Caco-2 (cell line): ENCODE measurements around the gene RAD9B. TPM values are rescaled to one million over a fixed set of nuclear protein-coding genes. Genes with fewer than 3 reads are reported as not detected.
A peak's percentile ranks its signal among the peaks of the same experiment; 100 is the strongest.

Source experiments
- BruUV-seq: library from RNA; stranded (reverse); fragments of 400-500 nt; replicated peaks from 2 replicates; lab custom pipeline; 2021; lab: Mats Ljungman, UMichigan
- CTCF ChIA-PET: fragments of 300-600 bp; sonication (Branson Sonifier 250); formaldehyde crosslinking; loops from one replicate; lab custom pipeline; 2022; ENCODE audit warnings: antibody characterized with exemption; lab: Charles Lee
- POLR2A ChIA-PET: fragments of 300-600 bp; sonication (Branson Sonifier 250); formaldehyde crosslinking; loops from one replicate; lab custom pipeline; 2022; ENCODE audit warnings: antibody characterized with exemption; lab: Charles Lee
- DNase-seq, 2 experiments: peaks; one replicate each; pipeline versions ENCODE4 v3.0.0 to v3.0.0-alpha.2; 2020 to 2022
- H3K27me3 ChIP-seq: replicated peaks from 2 replicates; pipeline ENCODE4 v1.6.0; 2011; ENCODE audit warnings: low read length; ENCODE audit not compliant: control insufficient read depth, insufficient read depth
- H3K36me3 ChIP-seq: 2 replicates; pipeline ENCODE4 v1.5.1; 2011; ENCODE audit warnings: low read length; ENCODE audit not compliant: control insufficient read depth, insufficient read depth
- H3K4me1 ChIP-seq: fragments of 250-450 bp; sonication (Bioruptor Pico); 2 replicates; pipeline ENCODE4 v1.5.1; 2020; ENCODE audit warnings: mild to moderate bottlenecking
- H3K4me3 ChIP-seq: 2 replicates; pipeline ENCODE4 v1.5.1; 2011; ENCODE audit warnings: low read depth, mild to moderate bottlenecking, control low read depth, low read length
- H3K9me3 ChIP-seq: fragments of 250-450 bp; sonication (Bioruptor Pico); 2 replicates; pipeline ENCODE4 v1.5.1; 2020; ENCODE audit warnings: mild to moderate bottlenecking, moderate library complexity
- H3K27ac Mint-ChIP-seq: one replicate; pipeline ENCODE4 v1.8.0; 2022; ENCODE audit warnings: mixed read lengths; ENCODE audit not compliant: unreplicated experiment
- H3K27me3 Mint-ChIP-seq: one replicate; pipeline ENCODE4 v1.8.0; 2022; ENCODE audit warnings: mixed read lengths; ENCODE audit not compliant: insufficient read depth, unreplicated experiment
- H3K36me3 Mint-ChIP-seq: one replicate; pipeline ENCODE4 v1.8.0; 2022; ENCODE audit warnings: mild to moderate bottlenecking, mixed read lengths; ENCODE audit not compliant: insufficient read depth, unreplicated experiment
- H3K4me1 Mint-ChIP-seq: one replicate; pipeline ENCODE4 v1.8.0; 2022; ENCODE audit warnings: low read depth, mixed read lengths; ENCODE audit not compliant: unreplicated experiment
- H3K4me3 Mint-ChIP-seq: one replicate; pipeline ENCODE4 v1.8.0; 2022; ENCODE audit warnings: mild to moderate bottlenecking, moderate library complexity, mixed read lengths; ENCODE audit not compliant: unreplicated experiment
- H3K9me3 Mint-ChIP-seq: one replicate; pipeline ENCODE4 v1.8.0; 2022; ENCODE audit warnings: mixed read lengths; ENCODE audit not compliant: unreplicated experiment
- CTCF ChIP-seq, 2 experiments: fragments of 200-600 bp in 1 of 2; IDR thresholded peaks; 1 replicate in 1 of 2; 2 replicates in 1 of 2; pipeline versions ENCODE4 v1.5.1 to v1.8.0; 2011 to 2022; ENCODE audit warnings: antibody characterized with exemption in 1 of 2, control low read depth in 1 of 2, inconsistent platforms in 1 of 2, low read depth in 1 of 2, low read length in 1 of 2, mild to moderate bottlenecking in 1 of 2, moderate library complexity in 1 of 2; ENCODE audit not compliant: insufficient read depth in 1 of 2, severe bottlenecking in 1 of 2, unreplicated experiment in 1 of 2
- intact Hi-C: fragments of 100-400 bp; cut with micrococcal nuclease; formaldehyde crosslinking; loops from one replicate; pipeline ENCODE4 v1.10.0; 2022; ENCODE audit not compliant: unreplicated experiment
- total RNA-seq: library from RNA; stranded (reverse); gene quantifications from 2 replicates; pipeline ENCODE4 v1.2.3, GENCODE V29; 2022

Gene RAD9B
- total RNA-seq, 1 experiment from 2014 or later = 3.8 TPM

GRCh38 chr12:110466791-110467190 is 35.3 kb upstream of the RAD9B start:
- Histone ChIP-seq H3K36me3 (no peaks in the 10 kb centered on the region; the same call in 1 of the 2 replicates), H3K4me3 (peak overlapping the region; percentile 62), H3K27me3 (no peaks in the 10 kb centered on the region), H3K9me3 (no peaks in the 10 kb centered on the region), H3K4me1 (no peaks in the 10 kb centered on the region)
- no peak for TF ChIP-seq CTCF (IDR thresholded peaks at IDR 0.05; ENCODE audit: insufficient read depth in 1 of 2, low read depth in 1 of 2, low read length in 1 of 2, severe bottlenecking in 1 of 2, unreplicated experiment in 1 of 2)
- H3K4me1 Mint-ChIP-seq = no peaks in the 10 kb centered on the region
- H3K9me3 Mint-ChIP-seq = no peaks in the 10 kb centered on the region
- H3K36me3 Mint-ChIP-seq = peaks cover 39% of the 10 kb centered on the region
- BruUV-seq = no TSS peak
- CTCF ChIA-PET = interaction anchor here (0.6 kb wide), 1 partner anchor 73 kb away, joined by 4 read pairs; no protein-coding TSS in a partner anchor
- intact Hi-C loops = loop anchor here (10.0 kb wide), 1 partner anchor 218 kb away; the partner anchor contains the start of gene HVCN1
- H3K27ac Mint-ChIP-seq = peak overlapping the region; percentile 94
- no peaks in the 10 kb centered on the region for H3K27me3 Mint-ChIP-seq
- no peak for DNase-seq
- POLR2A ChIA-PET = no interaction called here
- H3K4me3 Mint-ChIP-seq = peak overlapping the region; percentile 82

- no peaks in the 10 kb centered on the region for H3K4me1 Mint-ChIP-seq
- no peak for TF ChIP-seq CTCF (IDR thresholded peaks at IDR 0.05; ENCODE audit: insufficient read depth in 1 of 2, low read depth in 1 of 2, low read length in 1 of 2, severe bottlenecking in 1 of 2, unreplicated experiment in 1 of 2)
- Histone ChIP-seq H3K9me3 (no peaks in the 10 kb centered on the region), H3K27me3 (no peaks in the 10 kb centered on the region), H3K36me3 (no peaks in the 10 kb centered on the region; the same call in 1 of the 2 replicates), H3K4me3 (peak overlapping the region; percentile 62), H3K4me1 (no peaks in the 10 kb centered on the region)
- no peak for DNase-seq
- BruUV-seq = TSS peak; percentile 89
- H3K9me3 Mint-ChIP-seq = no peaks in the 10 kb centered on the region
- H3K27ac Mint-ChIP-seq = peak overlapping the region; percentile 94
- ChIA-PET POLR2A (interaction anchor here (0.6 to 2.3 kb wide), 8 partner anchors 17 to 428 kb away, joined by 3 to 36 read pairs (median 4); partner anchors contain the start of genes ARPC3, RAD9B and VPS29), CTCF (interaction anchor here (0.6 to 2.3 kb wide), 7 partner anchors 18 to 133 kb away, joined by 4 to 54 read pairs (median 7); partner anchors contain the start of genes ARPC3, RAD9B and VPS29)
- H3K36me3 Mint-ChIP-seq = peaks cover 39% of the 10 kb centered on the region
- H3K27me3 Mint-ChIP-seq = no peaks in the 10 kb centered on the region
- H3K4me3 Mint-ChIP-seq = peak overlapping the region; percentile 82
- intact Hi-C loops = loop anchor here (1.0 to 10.0 kb wide), 4 partner anchors 18 to 217 kb away; partner anchors contain the start of genes ARPC3, HVCN1, RAD9B and VPS29
Measured at GRCh38 chr12:110467847-110468213, 34.3 kb upstream of the RAD9B start.

- H3K27me3 Mint-ChIP-seq = no peaks in the 10 kb centered on the region
- Histone ChIP-seq H3K4me1 (no peaks in the 10 kb centered on the region), H3K36me3 (no peaks in the 10 kb centered on the region; the same call in 1 of the 2 replicates), H3K27me3 (no peaks in the 10 kb centered on the region), H3K4me3 (peak within 1 kb of the TSS; percentile 62), H3K9me3 (no peaks in the 10 kb centered on the region)
- ChIA-PET POLR2A (interaction anchor here (0.5 to 2.3 kb wide), 12 partner anchors 15 to 428 kb away, joined by 3 to 36 read pairs (median 4); partner anchors contain the start of genes ARPC3, RAD9B and VPS29), CTCF (interaction anchor here (0.6 to 2.3 kb wide), 10 partner anchors 18 to 154 kb away, joined by 3 to 54 read pairs (median 6); partner anchors contain the start of genes ARPC3, RAD9B and VPS29)
- no peaks in the 10 kb centered on the region for H3K9me3 Mint-ChIP-seq
- peak; percentile 97 to 98 for DNase-seq
- H3K4me1 Mint-ChIP-seq = no peaks in the 10 kb centered on the region
- BruUV-seq = no TSS peak
- no peak for TF ChIP-seq CTCF (IDR thresholded peaks at IDR 0.05; ENCODE audit: insufficient read depth in 1 of 2, low read depth in 1 of 2, low read length in 1 of 2, severe bottlenecking in 1 of 2, unreplicated experiment in 1 of 2)
- intact Hi-C loops = loop anchor here (1.0 to 10.0 kb wide), 4 partner anchors 18 to 216 kb away; partner anchors contain the start of genes ARPC3, HVCN1, RAD9B and VPS29
- H3K4me3 Mint-ChIP-seq = peak within 1 kb of the TSS; percentile 82
- peak within 1 kb of the TSS; percentile 94 for H3K27ac Mint-ChIP-seq
- peaks cover 33% of the 10 kb centered on the region for H3K36me3 Mint-ChIP-seq
Measured at GRCh38 chr12:110468214-110469048, 33.7 kb upstream of the RAD9B start, which contains the start of the genes FAM216A and GPN3. TSS of gene FAM216A (plus strand) at chr12:110468845. CDS start at chr12:110468876, 31 bp downstream. TSS of gene GPN3 (minus strand) at chr12:110468257. CDS start at chr12:110468203, 54 bp downstream.
